GM06990 (cell line): Measurements from ENCODE around the gene AFF3.

Source experiments
- DNase-seq: peaks from one replicate; pipeline ENCODE4 v3.0.0-alpha.2; 2011; ENCODE audit not compliant: insufficient read length; ENCODE audit errors: extremely low read depth
- H3K27me3 ChIP-seq: replicated peaks from 2 replicates; pipeline ENCODE4 v1.6.0; 2011; ENCODE audit warnings: low read length; ENCODE audit not compliant: control insufficient read depth, insufficient read depth
- H3K36me3 ChIP-seq: 2 replicates; pipeline ENCODE4 v1.5.1; 2011; ENCODE audit warnings: low read length; ENCODE audit not compliant: control insufficient read depth, insufficient read depth
- H3K4me3 ChIP-seq: replicated peaks from 2 replicates; pipeline ENCODE4 v1.5.1; 2011; ENCODE audit warnings: low read depth, mild to moderate bottlenecking, control low read depth, low read length
- TF ChIP-seq, protein P1 (sequence below): IDR thresholded peaks from 2 replicates; pipeline ENCODE4 v1.5.1; 2011; ENCODE audit warnings: low read length, control low read depth, mild to moderate bottlenecking, inconsistent platforms; ENCODE audit not compliant: insufficient read depth, poor library complexity, severe bottlenecking

The AFF3 gene

DNA sequence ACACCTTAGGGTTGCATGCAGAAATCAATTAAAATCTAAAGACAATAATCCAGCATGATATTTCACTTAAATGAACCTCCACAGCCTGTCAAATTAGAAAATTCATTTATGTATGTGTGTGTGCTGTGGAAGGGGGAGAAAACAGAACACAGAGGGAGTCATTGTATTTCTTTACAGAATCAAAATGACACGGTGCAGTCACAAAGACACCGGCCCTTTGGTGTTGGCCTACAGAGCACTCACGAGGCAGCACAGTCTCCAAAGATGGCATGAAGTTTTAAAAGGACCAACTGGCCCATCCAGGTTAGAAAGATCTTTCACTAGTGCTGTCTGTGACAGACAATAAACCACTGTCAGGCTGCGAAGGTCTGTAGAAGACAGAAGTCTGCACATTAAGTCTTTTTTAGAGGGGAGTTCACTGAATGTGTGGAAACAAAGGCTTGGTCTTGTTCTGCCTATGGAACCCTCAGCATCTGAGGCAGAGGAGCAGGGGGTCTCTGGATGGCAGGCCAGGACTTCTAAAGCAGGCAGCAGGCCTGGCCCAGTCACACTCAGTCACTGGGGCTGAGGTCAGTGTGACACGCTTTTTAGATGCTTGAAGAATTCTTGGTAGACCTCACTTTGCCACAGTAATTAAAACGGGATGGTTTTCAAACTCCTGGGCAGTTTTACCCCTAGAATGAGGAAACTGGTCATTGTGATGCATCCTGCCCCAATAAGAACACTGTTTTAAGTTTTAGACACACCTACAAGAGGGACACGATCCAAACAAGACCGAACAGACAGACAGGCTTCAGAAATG lies 184.9 kb downstream of the AFF3 start:
- DNase-seq, result no peak
- TF ChIP-seq, protein P1, sequence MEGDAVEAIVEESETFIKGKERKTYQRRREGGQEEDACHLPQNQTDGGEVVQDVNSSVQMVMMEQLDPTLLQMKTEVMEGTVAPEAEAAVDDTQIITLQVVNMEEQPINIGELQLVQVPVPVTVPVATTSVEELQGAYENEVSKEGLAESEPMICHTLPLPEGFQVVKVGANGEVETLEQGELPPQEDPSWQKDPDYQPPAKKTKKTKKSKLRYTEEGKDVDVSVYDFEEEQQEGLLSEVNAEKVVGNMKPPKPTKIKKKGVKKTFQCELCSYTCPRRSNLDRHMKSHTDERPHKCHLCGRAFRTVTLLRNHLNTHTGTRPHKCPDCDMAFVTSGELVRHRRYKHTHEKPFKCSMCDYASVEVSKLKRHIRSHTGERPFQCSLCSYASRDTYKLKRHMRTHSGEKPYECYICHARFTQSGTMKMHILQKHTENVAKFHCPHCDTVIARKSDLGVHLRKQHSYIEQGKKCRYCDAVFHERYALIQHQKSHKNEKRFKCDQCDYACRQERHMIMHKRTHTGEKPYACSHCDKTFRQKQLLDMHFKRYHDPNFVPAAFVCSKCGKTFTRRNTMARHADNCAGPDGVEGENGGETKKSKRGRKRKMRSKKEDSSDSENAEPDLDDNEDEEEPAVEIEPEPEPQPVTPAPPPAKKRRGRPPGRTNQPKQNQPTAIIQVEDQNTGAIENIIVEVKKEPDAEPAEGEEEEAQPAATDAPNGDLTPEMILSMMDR, result no peak
- H3K27me3 ChIP-seq, result no peaks in the 10 kb centered on the region
- no peaks in the 10 kb centered on the region for H3K36me3 ChIP-seq
- no peak overlapping the region for H3K4me3 ChIP-seq

DNA sequence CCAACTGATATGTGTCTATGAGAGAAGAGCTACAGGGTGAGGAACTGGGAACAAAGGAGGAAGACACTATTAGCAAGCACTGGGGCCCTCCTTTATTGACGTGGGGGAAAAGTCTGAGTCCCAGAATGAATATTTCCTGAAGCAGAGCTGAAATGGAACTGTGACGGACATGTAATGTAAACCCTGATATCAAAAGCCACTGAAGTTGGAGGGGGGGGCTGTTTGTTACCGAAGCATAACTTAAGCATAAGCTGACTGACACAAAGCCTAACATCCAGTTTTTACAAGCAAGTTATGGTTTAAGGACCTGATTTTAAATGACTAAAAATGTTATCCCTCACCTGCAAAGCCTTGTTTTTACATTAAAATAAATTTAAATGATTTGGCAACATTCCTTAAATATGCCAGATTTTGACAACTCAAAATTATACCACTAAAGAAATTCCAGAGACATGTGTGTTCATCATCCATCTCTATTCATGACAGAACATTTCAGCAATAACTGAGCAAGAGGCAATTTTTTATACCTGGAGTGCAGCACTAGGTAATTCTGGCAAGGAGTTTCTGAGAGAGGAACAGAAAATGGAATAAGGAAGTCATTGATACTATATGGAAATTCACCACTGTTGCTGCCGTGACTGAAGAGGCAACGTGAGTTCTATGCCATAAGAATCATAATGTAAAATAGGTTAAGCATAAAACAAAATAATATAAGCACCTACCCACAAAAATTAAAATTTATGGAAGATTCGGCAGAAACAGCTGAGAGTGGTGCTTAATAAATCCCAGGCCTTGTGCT lies 186.0 kb downstream of the AFF3 start:
- TF ChIP-seq, protein P1, result no peak
- H3K27me3 ChIP-seq, result no peaks in the 10 kb centered on the region
- no peak for DNase-seq
- no peak overlapping the region for H3K4me3 ChIP-seq
- no peaks in the 10 kb centered on the region for H3K36me3 ChIP-seq

DNA sequence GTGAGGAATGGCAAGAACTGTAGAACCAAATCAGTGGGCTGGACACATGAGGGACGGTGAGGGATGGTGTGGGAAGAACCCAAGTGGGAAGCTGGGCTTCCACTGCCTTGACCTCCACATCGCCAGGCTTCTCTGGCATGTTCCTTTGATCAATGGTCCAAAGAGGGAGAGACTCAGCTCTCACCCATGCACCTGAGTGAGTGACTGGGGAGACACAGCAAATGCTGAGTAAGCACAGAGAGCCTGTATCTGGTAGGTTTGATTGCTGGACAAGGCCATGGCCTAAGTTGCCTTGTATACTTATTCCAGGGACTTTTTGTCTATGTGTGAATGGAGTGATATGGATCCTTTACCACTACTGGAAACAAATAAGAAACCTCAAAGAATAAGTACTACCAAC lies 188.6 kb downstream of the AFF3 start:
- no peaks in the 10 kb centered on the region for H3K27me3 ChIP-seq
- H3K36me3 ChIP-seq, result no peaks in the 10 kb centered on the region
- no peak overlapping the region for H3K4me3 ChIP-seq
- no peak for DNase-seq
- TF ChIP-seq, protein P1, result no peak

DNA sequence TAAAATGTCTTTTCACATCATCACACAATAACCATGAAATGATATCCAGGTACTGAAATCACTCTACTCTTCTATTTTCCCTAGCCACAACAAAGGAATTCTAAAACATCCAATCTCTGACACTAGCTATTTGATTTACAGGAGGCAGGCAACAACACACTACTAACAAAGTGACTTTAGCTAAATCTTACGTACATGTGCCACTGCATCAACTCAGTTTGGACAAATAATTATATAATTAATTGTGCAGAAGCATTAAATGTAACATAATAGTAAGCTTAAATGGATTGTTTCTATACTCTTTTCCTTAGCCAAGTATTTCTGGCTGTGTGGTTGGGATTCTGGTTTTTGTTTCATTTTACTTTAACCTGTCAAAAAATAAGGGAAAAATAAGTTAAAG lies 192.4 kb downstream of the AFF3 start:
- H3K27me3 ChIP-seq, result no peaks in the 10 kb centered on the region; the same call in 1 of the 2 replicates
- TF ChIP-seq, protein P1, result no peak
- H3K36me3 ChIP-seq, result no peaks in the 10 kb centered on the region
- H3K4me3 ChIP-seq, result no peak overlapping the region
- DNase-seq, result no peak

DNA sequence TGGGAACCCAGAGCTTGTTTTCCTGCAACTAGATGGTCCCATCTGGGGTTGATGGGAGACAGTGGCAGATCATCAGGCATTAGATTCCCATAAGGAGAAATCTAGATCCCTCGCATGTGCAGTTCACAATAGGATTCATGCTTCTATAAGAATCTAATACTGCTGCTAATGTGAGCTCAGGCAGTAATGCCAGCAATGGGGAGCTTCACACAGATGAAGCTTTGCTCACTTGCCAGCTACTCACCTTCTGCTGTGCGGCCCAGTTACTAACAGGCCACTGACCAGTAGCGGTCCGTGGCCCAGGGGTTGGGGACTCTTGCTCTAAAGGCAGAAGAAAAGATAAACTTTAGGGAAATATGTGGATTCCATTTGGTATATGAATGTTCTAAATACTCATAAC lies 192.9 kb downstream of the AFF3 start:
- no peak for DNase-seq
- TF ChIP-seq, protein P1, result no peak
- Histone ChIP-seq H3K4me3 (no peak overlapping the region), H3K27me3 (no peaks in the 10 kb centered on the region; the same call in 1 of the 2 replicates), H3K36me3 (no peaks in the 10 kb centered on the region)
